ENCODE data around the gene ELAVL1. TPM values are rescaled to one million over a fixed set of nuclear protein-coding genes. Genes with fewer than 3 reads are reported as not detected.

The ELAVL1 gene
- total and polyA plus RNA-seq, 2 of the 13 experiments (the other 11 are each of a cell fraction or from before 2014, with no cell fraction given): 27.9 to 38.4 TPM

DNA sequence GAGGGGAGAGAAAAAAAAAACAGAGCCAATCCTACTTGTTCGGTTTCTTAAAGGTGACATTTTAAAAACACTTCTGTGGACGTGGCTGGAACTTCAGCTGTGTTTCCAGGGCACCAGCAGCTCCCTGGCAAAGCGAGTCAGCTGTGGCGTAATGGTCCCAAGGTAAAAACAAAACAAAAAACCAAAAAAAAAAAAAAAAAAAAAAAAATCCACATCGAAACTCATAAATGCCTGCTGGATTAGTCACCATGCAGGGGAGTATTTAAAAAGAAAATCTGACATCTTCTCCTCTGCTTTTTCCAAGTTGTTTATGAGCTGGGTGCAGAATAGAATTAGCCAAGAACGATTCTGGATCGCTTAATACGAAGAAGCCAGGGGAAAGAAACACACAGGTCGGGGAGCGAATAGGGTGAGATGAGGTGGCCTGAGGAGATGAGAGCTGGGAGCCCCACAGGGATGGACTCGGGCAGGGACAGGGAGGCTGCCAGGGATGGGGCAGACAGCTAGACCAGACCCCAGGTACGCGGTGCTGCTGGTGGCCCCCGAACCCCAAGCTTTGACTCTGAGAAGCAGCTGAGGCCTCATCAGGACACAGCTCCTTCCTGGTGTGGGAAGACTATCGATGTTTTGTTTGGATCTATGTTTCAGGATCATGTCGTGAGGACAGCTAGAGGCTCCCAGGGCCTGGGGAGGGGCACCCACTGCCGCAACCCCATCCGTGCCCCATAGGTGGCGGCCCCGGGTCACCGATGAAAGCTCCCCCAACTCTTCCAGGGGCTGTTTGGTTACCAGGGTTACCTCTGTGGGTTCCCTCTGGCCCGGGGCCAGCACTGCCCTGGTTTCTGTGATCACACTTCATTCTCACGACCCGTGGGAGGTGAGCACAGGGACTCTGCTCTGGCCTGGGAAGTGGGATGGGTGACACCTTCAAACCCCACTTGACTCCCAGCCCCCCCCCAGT is 76.4 kb downstream of the ELAVL1 start (continued):
- TF ChIP-seq ZNF740 (CRISPR knock-in tag; IDR thresholded peaks at IDR 0.05) (peak; percentile 49; the same call in 1 of the 2 replicates), HDAC2 (CRISPR knock-in tag; IDR thresholded peaks at IDR 0.05) (no peak), ZNF180 (CRISPR knock-in tag; IDR thresholded peaks at IDR 0.05; ENCODE audit: borderline replicate concordance, low read depth) (no peak), LCORL (IDR thresholded peaks at IDR 0.05) (no peak), LCORL (CRISPR knock-in tag; IDR thresholded peaks at IDR 0.05) (no peak), ZFYVE20 (CRISPR knock-in tag; IDR thresholded peaks at IDR 0.05; ENCODE audit: borderline replicate concordance, low read depth) (no peak), STAG1 (CRISPR knock-in tag; IDR thresholded peaks at IDR 0.05) (peak; percentile 38), MYC (CRISPR knock-in tag; IDR thresholded peaks at IDR 0.05; ENCODE audit: borderline replicate concordance) (no peak), KDM1A (CRISPR knock-in tag; IDR thresholded peaks at IDR 0.05) (no peak), ZNF629 (CRISPR knock-in tag; conservative IDR thresholded peaks at IDR 0.05) (no peak), ZNF510 (CRISPR knock-in tag; IDR thresholded peaks at IDR 0.05; ENCODE audit: low read depth) (no peak), KAT8 (CRISPR knock-in tag; IDR thresholded peaks at IDR 0.05) (no peak), NONO (IDR thresholded peaks at IDR 0.05) (no peak), NONO (CRISPR knock-in tag; conservative IDR thresholded peaks at IDR 0.05) (no peak), MIXL1 (CRISPR knock-in tag; IDR thresholded peaks at IDR 0.05) (no peak), ZSCAN21 (CRISPR knock-in tag; IDR thresholded peaks at IDR 0.05; ENCODE audit: borderline replicate concordance) (no peak), TFDP1 (CRISPR knock-in tag; IDR thresholded peaks at IDR 0.05; ENCODE audit: borderline replicate concordance) (no peak), RFX1 (IDR thresholded peaks at IDR 0.05) (peak; percentile 63), PAF1 (CRISPR knock-in tag; IDR thresholded peaks at IDR 0.05) (0 out of 2 replicates have a peak, but pooled peaks have one; percentile 4), ZKSCAN1 (IDR thresholded peaks at IDR 0.05; ENCODE audit: low read length) (no peak), RBFOX2 (IDR thresholded peaks at IDR 0.05; ENCODE audit: low read depth, low read length) (peak; percentile 60), CENPT (CRISPR knock-in tag; IDR thresholded peaks at IDR 0.05; ENCODE audit: low read depth) (no peak), MZF1 (CRISPR knock-in tag; IDR thresholded peaks at IDR 0.05; ENCODE audit: borderline replicate concordance) (no peak), CEBPB (IDR thresholded peaks at IDR 0.05; ENCODE audit: borderline replicate concordance, low read depth, low read length) (no peak), HIC2 (CRISPR knock-in tag; IDR thresholded peaks at IDR 0.05; ENCODE audit: low read depth) (no peak), ERF (CRISPR knock-in tag; IDR thresholded peaks at IDR 0.05) (no peak), ZNF446 (CRISPR knock-in tag; IDR thresholded peaks at IDR 0.05) (no peak)
- TF ChIP-seq, protein P1, sequence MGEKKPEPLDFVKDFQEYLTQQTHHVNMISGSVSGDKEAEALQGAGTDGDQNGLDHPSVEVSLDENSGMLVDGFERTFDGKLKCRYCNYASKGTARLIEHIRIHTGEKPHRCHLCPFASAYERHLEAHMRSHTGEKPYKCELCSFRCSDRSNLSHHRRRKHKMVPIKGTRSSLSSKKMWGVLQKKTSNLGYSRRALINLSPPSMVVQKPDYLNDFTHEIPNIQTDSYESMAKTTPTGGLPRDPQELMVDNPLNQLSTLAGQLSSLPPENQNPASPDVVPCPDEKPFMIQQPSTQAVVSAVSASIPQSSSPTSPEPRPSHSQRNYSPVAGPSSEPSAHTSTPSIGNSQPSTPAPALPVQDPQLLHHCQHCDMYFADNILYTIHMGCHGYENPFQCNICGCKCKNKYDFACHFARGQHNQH (CRISPR knock-in tag; IDR thresholded peaks at IDR 0.05): no peak
- TF ChIP-seq, protein P2, sequence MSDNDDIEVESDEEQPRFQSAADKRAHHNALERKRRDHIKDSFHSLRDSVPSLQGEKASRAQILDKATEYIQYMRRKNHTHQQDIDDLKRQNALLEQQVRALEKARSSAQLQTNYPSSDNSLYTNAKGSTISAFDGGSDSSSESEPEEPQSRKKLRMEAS (IDR thresholded peaks at IDR 0.05): no peak
